ENCODE measurements around the gene WDFY3.

- TF ChIP-seq ZBTB33 (IDR thresholded peaks at IDR 0.05; ENCODE audit: extremely low read depth, insufficient replicate concordance, low read length) = no peak
- TF ChIP-seq CTCF (IDR thresholded peaks at IDR 0.05 in 2 of 3, conservative IDR thresholded peaks at IDR 0.05 in 1 of 3; ENCODE audit: borderline replicate concordance in 1 of 3, insufficient read depth in 1 of 3, low read depth in 2 of 3, low read length in 2 of 3) = no peak
- TF ChIP-seq EGR1 (IDR thresholded peaks at IDR 0.05; ENCODE audit: low read depth) = no peak
- TF ChIP-seq POLR2AphosphoS5 (IDR thresholded peaks at IDR 0.05; ENCODE audit: low read depth, low read length) = no peak
- TF ChIP-seq YY1 (IDR thresholded peaks at IDR 0.05; ENCODE audit: extremely low read depth, insufficient replicate concordance, low read depth, low read length) = no peak
- TF ChIP-seq SRF (IDR thresholded peaks at IDR 0.05; ENCODE audit: low read depth) = no peak
Observed at GRCh38 chr4:84726356-84726755, 240.1 kb downstream of the WDFY3 start.

All from HCT116 (cell line).